WTC11 (cell line): Measurements from ENCODE around the gene CLK2. TPM values are rescaled to one million over a fixed set of nuclear protein-coding genes. Genes with fewer than 3 reads are reported as not detected.

Experiments
- ATAC-seq: fragments of 200-7000 bp; cut with Tn5 transposase; 2 replicates; pipeline ENCODE4 v1.10.0; 2021; ENCODE audit warnings: mild to moderate bottlenecking, moderate library complexity
- CTCF ChIA-PET: fragments of 300-600 bp; sonication (Branson Sonifier 250); formaldehyde crosslinking; loops from one replicate; lab custom pipeline; 2021; ENCODE audit warnings: antibody characterized with exemption; lab: Charles Lee
- POLR2A ChIA-PET: fragments of 350-600 bp; sonication (Branson Sonifier 250); formaldehyde crosslinking; loops from one replicate; lab custom pipeline; 2021; ENCODE audit warnings: antibody characterized with exemption; lab: Charles Lee
- DNase-seq: peaks from one replicate; pipeline ENCODE4 v3.0.0; 2021; ENCODE audit warnings: low spot score
- H3K27ac Mint-ChIP-seq: 2 replicates; pipeline ENCODE4 v1.8.0; 2021; ENCODE audit warnings: mixed read lengths
- H3K27me3 Mint-ChIP-seq: 2 replicates; pipeline ENCODE4 v1.8.0; 2021; ENCODE audit warnings: low read depth, mild to moderate bottlenecking, moderate library complexity, mixed read lengths
- H3K36me3 Mint-ChIP-seq: 2 replicates; pipeline ENCODE4 v1.8.0; 2021; ENCODE audit warnings: mixed read lengths
- H3K4me1 Mint-ChIP-seq: 2 replicates; pipeline ENCODE4 v1.8.0; 2022; ENCODE audit warnings: mixed read lengths
- H3K4me3 Mint-ChIP-seq: 2 replicates; pipeline ENCODE4 v1.8.0; 2021; ENCODE audit warnings: mild to moderate bottlenecking, moderate library complexity, mixed read lengths
- H3K9me3 Mint-ChIP-seq: 2 replicates; pipeline ENCODE4 v1.8.0; 2021; ENCODE audit warnings: mixed read lengths
- AR ChIP-seq: fragments of 250-450 bp; sonication (Bioruptor Pico); IDR thresholded peaks from 2 replicates; pipeline ENCODE4 v1.9.0; 2021; ENCODE audit warnings: mild to moderate bottlenecking
- ATF1 ChIP-seq: sonication (generic); formaldehyde crosslinking; IDR thresholded peaks from 2 replicates; pipeline ENCODE4 v1.8.1; 2023; ENCODE audit warnings: mild to moderate bottlenecking, moderate library complexity, missing genetic modification reagents
- ATF6 ChIP-seq: sonication (generic); formaldehyde crosslinking; IDR thresholded peaks from 2 replicates; pipeline ENCODE4 v1.8.1; 2023; ENCODE audit warnings: mild to moderate bottlenecking, missing genetic modification reagents
- CBFB ChIP-seq: sonication (generic); formaldehyde crosslinking; IDR thresholded peaks from 2 replicates; pipeline ENCODE4 v1.8.1; 2022; ENCODE audit warnings: mild to moderate bottlenecking, low read depth, missing genetic modification reagents
- E2F4 ChIP-seq: sonication (generic); formaldehyde crosslinking; IDR thresholded peaks from 2 replicates; pipeline ENCODE4 v1.8.1; 2022; ENCODE audit warnings: low read depth, mild to moderate bottlenecking, moderate library complexity, missing genetic modification reagents, borderline replicate concordance
- FOXJ3 ChIP-seq: sonication (generic); formaldehyde crosslinking; IDR thresholded peaks from 2 replicates; pipeline ENCODE4 v1.9.0; 2021; ENCODE audit warnings: missing genetic modification reagents, mild to moderate bottlenecking, borderline replicate concordance
- GABPB1 ChIP-seq: sonication (generic); formaldehyde crosslinking; IDR thresholded peaks from 2 replicates; pipeline ENCODE4 v1.8.1; 2023; ENCODE audit warnings: mild to moderate bottlenecking, missing genetic modification reagents
- GTF2I ChIP-seq: fragments of 250-450 bp; sonication (Bioruptor Pico); conservative IDR thresholded peaks from 2 replicates; pipeline ENCODE4 v1.4.0; 2021; ENCODE audit warnings: mild to moderate bottlenecking
- IRF2 ChIP-seq: sonication (generic); formaldehyde crosslinking; IDR thresholded peaks from 2 replicates; pipeline ENCODE4 v1.8.0; 2022; ENCODE audit warnings: low read depth, missing genetic modification reagents, borderline replicate concordance
- KAT7 ChIP-seq: sonication (generic); formaldehyde crosslinking; IDR thresholded peaks from 2 replicates; pipeline ENCODE4 v1.8.1; 2023; ENCODE audit warnings: missing genetic modification reagents, mild to moderate bottlenecking, borderline replicate concordance
- NFE2L1 ChIP-seq: sonication (generic); formaldehyde crosslinking; IDR thresholded peaks from 2 replicates; pipeline ENCODE4 v1.8.1; 2023; ENCODE audit warnings: missing genetic modification reagents
- NR2C2 ChIP-seq: sonication (generic); formaldehyde crosslinking; IDR thresholded peaks from 2 replicates; pipeline ENCODE4 v1.8.0; 2022; ENCODE audit warnings: mild to moderate bottlenecking, missing genetic modification reagents
- NR3C1 ChIP-seq: sonication (generic); formaldehyde crosslinking; conservative IDR thresholded peaks from 2 replicates; pipeline ENCODE4 v1.8.1; 2023; ENCODE audit warnings: low read depth, mild to moderate bottlenecking, missing genetic modification reagents
- ZNF121 ChIP-seq: sonication (generic); formaldehyde crosslinking; IDR thresholded peaks from 2 replicates; pipeline ENCODE4 v1.8.0; 2023; ENCODE audit warnings: missing genetic modification reagents
- ZNF396 ChIP-seq: fragments of 250-450 bp; sonication (Bioruptor Pico); IDR thresholded peaks from 2 replicates; pipeline ENCODE4 v1.8.0; 2021; ENCODE audit warnings: mild to moderate bottlenecking, moderate library complexity, borderline replicate concordance
- ZNF671 ChIP-seq: fragments of 250-450 bp; sonication (Bioruptor Pico); IDR thresholded peaks from 2 replicates; pipeline ENCODE4 v1.8.0; 2021; ENCODE audit warnings: mild to moderate bottlenecking
- total RNA-seq: library from RNA; stranded (reverse); gene quantifications from 3 replicates; pipeline ENCODE4 v1.2.3, GENCODE V29; 2021
- TF ChIP-seq, protein P1 (sequence below): sonication (generic); formaldehyde crosslinking; IDR thresholded peaks from 2 replicates; pipeline ENCODE4 v1.8.1; 2022; ENCODE audit warnings: low read depth, missing genetic modification reagents, borderline replicate concordance
- TF ChIP-seq, protein P2 (sequence below): fragments of 250-450 bp; sonication (Bioruptor Pico); IDR thresholded peaks from 2 replicates; pipeline ENCODE4 v2.1.2; 2022; ENCODE audit warnings: mild to moderate bottlenecking, moderate library complexity
- TF ChIP-seq, protein P3 (sequence below): sonication (generic); formaldehyde crosslinking; IDR thresholded peaks from 2 replicates; pipeline ENCODE4 v1.8.1; 2022; ENCODE audit warnings: mild to moderate bottlenecking, missing genetic modification reagents, moderate library complexity, borderline replicate concordance
- TF ChIP-seq, protein P4 (sequence below): fragments of 250-450 bp; sonication (Bioruptor Pico); IDR thresholded peaks from 2 replicates; pipeline ENCODE4 v1.9.0; 2021; ENCODE audit warnings: mild to moderate bottlenecking, borderline replicate concordance
- TF ChIP-seq, protein P5 (sequence below): sonication (generic); formaldehyde crosslinking; IDR thresholded peaks from 2 replicates; pipeline ENCODE4 v1.8.0; 2022; ENCODE audit warnings: mild to moderate bottlenecking, missing genetic modification reagents

The CLK2 gene
- total RNA-seq, 1 experiment from 2014 or later = 74.4 TPM

- TF ChIP-seq, protein P1, sequence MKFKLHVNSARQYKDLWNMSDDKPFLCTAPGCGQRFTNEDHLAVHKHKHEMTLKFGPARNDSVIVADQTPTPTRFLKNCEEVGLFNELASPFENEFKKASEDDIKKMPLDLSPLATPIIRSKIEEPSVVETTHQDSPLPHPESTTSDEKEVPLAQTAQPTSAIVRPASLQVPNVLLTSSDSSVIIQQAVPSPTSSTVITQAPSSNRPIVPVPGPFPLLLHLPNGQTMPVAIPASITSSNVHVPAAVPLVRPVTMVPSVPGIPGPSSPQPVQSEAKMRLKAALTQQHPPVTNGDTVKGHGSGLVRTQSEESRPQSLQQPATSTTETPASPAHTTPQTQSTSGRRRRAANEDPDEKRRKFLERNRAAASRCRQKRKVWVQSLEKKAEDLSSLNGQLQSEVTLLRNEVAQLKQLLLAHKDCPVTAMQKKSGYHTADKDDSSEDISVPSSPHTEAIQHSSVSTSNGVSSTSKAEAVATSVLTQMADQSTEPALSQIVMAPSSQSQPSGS (CRISPR knock-in tag) = no peak
- TF ChIP-seq, protein P2, sequence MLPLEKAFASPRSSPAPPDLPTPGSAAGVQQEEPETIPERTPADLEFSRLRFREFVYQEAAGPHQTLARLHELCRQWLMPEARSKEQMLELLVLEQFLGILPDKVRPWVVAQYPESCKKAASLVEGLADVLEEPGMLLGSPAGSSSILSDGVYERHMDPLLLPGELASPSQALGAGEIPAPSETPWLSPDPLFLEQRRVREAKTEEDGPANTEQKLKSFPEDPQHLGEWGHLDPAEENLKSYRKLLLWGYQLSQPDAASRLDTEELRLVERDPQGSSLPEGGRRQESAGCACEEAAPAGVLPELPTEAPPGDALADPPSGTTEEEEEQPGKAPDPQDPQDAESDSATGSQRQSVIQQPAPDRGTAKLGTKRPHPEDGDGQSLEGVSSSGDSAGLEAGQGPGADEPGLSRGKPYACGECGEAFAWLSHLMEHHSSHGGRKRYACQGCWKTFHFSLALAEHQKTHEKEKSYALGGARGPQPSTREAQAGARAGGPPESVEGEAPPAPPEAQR = no peak
- TF ChIP-seq, protein P3, sequence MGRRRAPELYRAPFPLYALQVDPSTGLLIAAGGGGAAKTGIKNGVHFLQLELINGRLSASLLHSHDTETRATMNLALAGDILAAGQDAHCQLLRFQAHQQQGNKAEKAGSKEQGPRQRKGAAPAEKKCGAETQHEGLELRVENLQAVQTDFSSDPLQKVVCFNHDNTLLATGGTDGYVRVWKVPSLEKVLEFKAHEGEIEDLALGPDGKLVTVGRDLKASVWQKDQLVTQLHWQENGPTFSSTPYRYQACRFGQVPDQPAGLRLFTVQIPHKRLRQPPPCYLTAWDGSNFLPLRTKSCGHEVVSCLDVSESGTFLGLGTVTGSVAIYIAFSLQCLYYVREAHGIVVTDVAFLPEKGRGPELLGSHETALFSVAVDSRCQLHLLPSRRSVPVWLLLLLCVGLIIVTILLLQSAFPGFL (CRISPR knock-in tag) = no peak
- TF ChIP-seq AR (CRISPR knock-in tag) = no peak
- TF ChIP-seq CBFB (CRISPR knock-in tag) = no peak
- TF ChIP-seq ZNF121 (CRISPR knock-in tag) = no peak
- TF ChIP-seq NR2C2 (CRISPR knock-in tag) = no peak
Observed at GRCh38 chr1:155254228-155254713, 19.0 kb downstream of the CLK2 start (continued).

- H3K4me3 Mint-ChIP-seq = peak overlapping the region; percentile 80
- POLR2A ChIA-PET = interaction anchor here (1.2 kb wide), 1 partner anchor 19 kb away, joined by 3 read pairs; the partner anchor contains the start of gene CLK2
- H3K27ac Mint-ChIP-seq = no peak overlapping the region; the same call in none of the 2 replicates
- peaks cover 23% of the 10 kb centered on the region for H3K4me1 Mint-ChIP-seq
- H3K27me3 Mint-ChIP-seq = no peaks in the 10 kb centered on the region
- H3K9me3 Mint-ChIP-seq = no peaks in the 10 kb centered on the region
- ATAC-seq (no peak), DNase-seq (no peak)
- H3K36me3 Mint-ChIP-seq = peaks cover 16% of the 10 kb centered on the region
- CTCF ChIA-PET = interaction anchor here (4.8 kb wide), 1 partner anchor 71 kb away, joined by 204 read pairs; the partner anchor contains the start of gene RUSC1
- TF ChIP-seq IRF2 (no peak), ZNF396 (CRISPR knock-in tag) (no peak), E2F4 (CRISPR knock-in tag) (no peak), ATF6 (CRISPR knock-in tag) (no peak), NR3C1 (CRISPR knock-in tag) (no peak), KAT7 (CRISPR knock-in tag) (no peak), GTF2I (no peak), FOXJ3 (CRISPR knock-in tag) (no peak), NFE2L1 (no peak), ZNF671 (no peak), GABPB1 (CRISPR knock-in tag) (no peak), CBFB (CRISPR knock-in tag) (no peak), ATF1 (CRISPR knock-in tag) (no peak)
- TF ChIP-seq, protein P4, sequence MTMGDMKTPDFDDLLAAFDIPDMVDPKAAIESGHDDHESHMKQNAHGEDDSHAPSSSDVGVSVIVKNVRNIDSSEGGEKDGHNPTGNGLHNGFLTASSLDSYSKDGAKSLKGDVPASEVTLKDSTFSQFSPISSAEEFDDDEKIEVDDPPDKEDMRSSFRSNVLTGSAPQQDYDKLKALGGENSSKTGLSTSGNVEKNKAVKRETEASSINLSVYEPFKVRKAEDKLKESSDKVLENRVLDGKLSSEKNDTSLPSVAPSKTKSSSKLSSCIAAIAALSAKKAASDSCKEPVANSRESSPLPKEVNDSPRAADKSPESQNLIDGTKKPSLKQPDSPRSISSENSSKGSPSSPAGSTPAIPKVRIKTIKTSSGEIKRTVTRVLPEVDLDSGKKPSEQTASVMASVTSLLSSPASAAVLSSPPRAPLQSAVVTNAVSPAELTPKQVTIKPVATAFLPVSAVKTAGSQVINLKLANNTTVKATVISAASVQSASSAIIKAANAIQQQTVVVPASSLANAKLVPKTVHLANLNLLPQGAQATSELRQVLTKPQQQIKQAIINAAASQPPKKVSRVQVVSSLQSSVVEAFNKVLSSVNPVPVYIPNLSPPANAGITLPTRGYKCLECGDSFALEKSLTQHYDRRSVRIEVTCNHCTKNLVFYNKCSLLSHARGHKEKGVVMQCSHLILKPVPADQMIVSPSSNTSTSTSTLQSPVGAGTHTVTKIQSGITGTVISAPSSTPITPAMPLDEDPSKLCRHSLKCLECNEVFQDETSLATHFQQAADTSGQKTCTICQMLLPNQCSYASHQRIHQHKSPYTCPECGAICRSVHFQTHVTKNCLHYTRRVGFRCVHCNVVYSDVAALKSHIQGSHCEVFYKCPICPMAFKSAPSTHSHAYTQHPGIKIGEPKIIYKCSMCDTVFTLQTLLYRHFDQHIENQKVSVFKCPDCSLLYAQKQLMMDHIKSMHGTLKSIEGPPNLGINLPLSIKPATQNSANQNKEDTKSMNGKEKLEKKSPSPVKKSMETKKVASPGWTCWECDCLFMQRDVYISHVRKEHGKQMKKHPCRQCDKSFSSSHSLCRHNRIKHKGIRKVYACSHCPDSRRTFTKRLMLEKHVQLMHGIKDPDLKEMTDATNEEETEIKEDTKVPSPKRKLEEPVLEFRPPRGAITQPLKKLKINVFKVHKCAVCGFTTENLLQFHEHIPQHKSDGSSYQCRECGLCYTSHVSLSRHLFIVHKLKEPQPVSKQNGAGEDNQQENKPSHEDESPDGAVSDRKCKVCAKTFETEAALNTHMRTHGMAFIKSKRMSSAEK = no peak
- TF ChIP-seq, protein P5, sequence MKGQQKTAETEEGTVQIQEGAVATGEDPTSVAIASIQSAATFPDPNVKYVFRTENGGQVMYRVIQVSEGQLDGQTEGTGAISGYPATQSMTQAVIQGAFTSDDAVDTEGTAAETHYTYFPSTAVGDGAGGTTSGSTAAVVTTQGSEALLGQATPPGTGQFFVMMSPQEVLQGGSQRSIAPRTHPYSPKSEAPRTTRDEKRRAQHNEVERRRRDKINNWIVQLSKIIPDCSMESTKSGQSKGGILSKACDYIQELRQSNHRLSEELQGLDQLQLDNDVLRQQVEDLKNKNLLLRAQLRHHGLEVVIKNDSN = no peak
Observed at GRCh38 chr1:155253797-155254196, 19.5 kb downstream of the CLK2 start.
